H1 (cell line): Measurements from ENCODE around the gene AIF1. TPM values are rescaled to one million over a fixed set of nuclear protein-coding genes. Genes with fewer than 3 reads are reported as not detected.

Experiments
- CTCF ChIA-PET: fragments of 300-600 bp; sonication (Branson Sonifier 250); formaldehyde crosslinking; loops from one replicate; lab custom pipeline; 2021; ENCODE audit not compliant: partially characterized antibody; lab: Charles Lee
- POLR2A ChIA-PET: fragments of 300-600 bp; sonication (Branson Sonifier 250); formaldehyde crosslinking; loops from one replicate; lab custom pipeline; 2021; ENCODE audit warnings: inconsistent platforms; ENCODE audit not compliant: partially characterized antibody; lab: Charles Lee
- DNase-seq, 2 experiments: peaks; one replicate each; pipeline versions ENCODE4 v3.0.0 to v3.0.0-alpha.2; 2010 to 2022; ENCODE audit warnings: low spot score in 2 of 2, low read depth in 1 of 2, mixed read lengths in 1 of 2
- FAIRE-seq: peaks from 2 replicates; lab custom pipeline; 2011; peaks lifted over from hg19 to GRCh38; lab: Jason Lieb, UNC
- H2AFZ ChIP-seq: 2 replicates; pipeline ENCODE4 v1.8.1; 2012; ENCODE audit warnings: low read length, inconsistent platforms
- H2AK5ac ChIP-seq: 2 replicates; pipeline ENCODE4 v1.6.1; 2013; ENCODE audit warnings: low read depth, low read length
- H2BK120ac ChIP-seq: replicated peaks from 2 replicates; pipeline ENCODE3; 2013; ENCODE audit warnings: low read depth, low read length, inconsistent platforms
- H2BK12ac ChIP-seq: 2 replicates; pipeline ENCODE4 v1.6.1; 2013; ENCODE audit warnings: low read depth, low read length
- H2BK15ac ChIP-seq: 2 replicates; pipeline ENCODE4 v1.6.1; 2013; ENCODE audit warnings: low read length
- H2BK20ac ChIP-seq: 2 replicates; pipeline ENCODE4 v1.6.1; 2013; ENCODE audit warnings: low read length
- H2BK5ac ChIP-seq: 2 replicates; pipeline ENCODE4 v1.6.1; 2013; ENCODE audit warnings: low read depth, low read length
- H3K14ac ChIP-seq: 2 replicates; pipeline ENCODE4 v1.6.1; 2013; ENCODE audit warnings: inconsistent platforms; ENCODE audit not compliant: insufficient read length
- H3K18ac ChIP-seq: 2 replicates; pipeline ENCODE4 v1.6.1; 2013; ENCODE audit warnings: low read length; ENCODE audit errors: extremely low read depth
- H3K23ac ChIP-seq: 2 replicates; pipeline ENCODE4 v1.6.1; 2013; ENCODE audit warnings: inconsistent platforms; ENCODE audit not compliant: insufficient read length
- H3K23me2 ChIP-seq: 2 replicates; pipeline ENCODE4 v1.6.1; 2013; ENCODE audit warnings: low read depth, low read length
- H3K27ac ChIP-seq: 2 replicates; pipeline ENCODE4 v1.6.1; 2011; ENCODE audit warnings: low read depth, low read length, inconsistent platforms
- H3K27me3 ChIP-seq, 4 experiments: replicated peaks in 1 of 4; 1 replicate in 1 of 4; 2 replicates in 3 of 4; pipeline versions ENCODE4 v1.6.1 to v1.8.1; 2011 to 2013; ENCODE audit warnings: low read length in 3 of 4, mild to moderate bottlenecking in 3 of 4, inconsistent platforms in 2 of 4, mixed read lengths in 2 of 4, moderate library complexity in 1 of 4; ENCODE audit not compliant: control insufficient read depth in 3 of 4, insufficient read depth in 3 of 4; ENCODE audit errors: extremely low read depth in 1 of 4
- H3K36me3 ChIP-seq, 4 experiments: 2 replicates each; pipeline versions ENCODE4 v1.6.1 to v1.8.1; 2011 to 2013; ENCODE audit warnings: mild to moderate bottlenecking in 4 of 4, low read length in 3 of 4, moderate library complexity in 2 of 4, control low read depth in 1 of 4, inconsistent platforms in 1 of 4; ENCODE audit not compliant: insufficient read depth in 4 of 4, control insufficient read depth in 2 of 4
- H3K4ac ChIP-seq: replicated peaks from 2 replicates; pipeline ENCODE3; 2013; ENCODE audit warnings: low read length, low read depth, mixed read lengths, inconsistent platforms; ENCODE audit not compliant: insufficient read length
- H3K4me1 ChIP-seq, 4 experiments: replicated peaks in 1 of 4; 1 replicate in 1 of 4; 2 replicates in 3 of 4; pipeline versions ENCODE4 v1.6.1 to v1.8.1; 2011 to 2013; ENCODE audit warnings: low read length in 3 of 4, inconsistent platforms in 2 of 4, mixed read lengths in 1 of 4; ENCODE audit not compliant: insufficient read depth in 4 of 4, control insufficient read depth in 3 of 4
- H3K4me2 ChIP-seq, 2 experiments: 2 replicates each; pipeline versions ENCODE4 v1.6.1 to v1.8.1; 2011 to 2013; ENCODE audit warnings: low read depth in 2 of 2, low read length in 2 of 2, control low read depth in 1 of 2, inconsistent platforms in 1 of 2, mild to moderate bottlenecking in 1 of 2; ENCODE audit not compliant: insufficient read depth in 1 of 2
- H3K4me3 ChIP-seq, 4 experiments: fragments of 200-600, 300-600 bp in 1 of 4; sonication (generic), shearing (Covaris generic), sonication (Bioruptor Twin) in 1 of 4; 2 replicates each; pipeline versions ENCODE4 v1.5.1 to v1.8.1; 2011 to 2016; ENCODE audit warnings: low read length in 4 of 4, low read depth in 3 of 4, control low read depth in 2 of 4, inconsistent platforms in 2 of 4, mild to moderate bottlenecking in 2 of 4, mixed read lengths in 1 of 4, moderate library complexity in 1 of 4; ENCODE audit not compliant: insufficient read depth in 2 of 4; ENCODE audit errors: extremely low read depth in 1 of 4
- H3K56ac ChIP-seq: replicated peaks from 2 replicates; pipeline ENCODE3; 2013; ENCODE audit warnings: low read depth, mild to moderate bottlenecking, mixed read lengths, low read length, inconsistent platforms; ENCODE audit not compliant: insufficient read length
- H3K79me1 ChIP-seq: 2 replicates; pipeline ENCODE4 v1.6.1; 2013; ENCODE audit warnings: low read depth, low read length, control low read depth
- H3K79me2 ChIP-seq, 2 experiments: 2 replicates each; pipeline versions ENCODE4 v1.6.1 to v1.8.1; 2012 to 2013; ENCODE audit warnings: low read length in 2 of 2, mild to moderate bottlenecking in 2 of 2, inconsistent platforms in 1 of 2; ENCODE audit not compliant: insufficient read depth in 2 of 2, control insufficient read depth in 1 of 2
- H3K9ac ChIP-seq, 4 experiments: replicated peaks in 1 of 4; 1 replicate in 1 of 4; 2 replicates in 3 of 4; pipeline versions ENCODE4 v1.6.1 to v1.8.1; 2011 to 2013; ENCODE audit warnings: low read depth in 3 of 4, low read length in 3 of 4, control low read depth in 2 of 4, mild to moderate bottlenecking in 2 of 4, moderate library complexity in 2 of 4, inconsistent platforms in 1 of 4; ENCODE audit errors: extremely low read depth in 1 of 4
- H3K9me3 ChIP-seq, 2 experiments: 2 replicates each; pipeline versions ENCODE4 v1.6.1 to v1.8.1; 2012 to 2013; ENCODE audit warnings: mild to moderate bottlenecking in 2 of 2, moderate library complexity in 2 of 2, control low read depth in 1 of 2, inconsistent platforms in 1 of 2, low read depth in 1 of 2, low read length in 1 of 2, mixed read lengths in 1 of 2; ENCODE audit not compliant: insufficient read depth in 2 of 2
- H4K20me1 ChIP-seq, 2 experiments: replicated peaks in 1 of 2; 2 replicates each; pipeline versions ENCODE3 to v1.8.1; 2011 to 2013; ENCODE audit warnings: inconsistent platforms in 2 of 2, low read length in 2 of 2, mild to moderate bottlenecking in 1 of 2; ENCODE audit not compliant: insufficient read depth in 2 of 2, control insufficient read depth in 1 of 2
- H4K5ac ChIP-seq: 2 replicates; pipeline ENCODE4 v1.6.1; 2013; ENCODE audit warnings: low read length, low read depth, mixed read lengths, inconsistent platforms; ENCODE audit not compliant: insufficient read length
- H4K8ac ChIP-seq: 2 replicates; pipeline ENCODE4 v1.8.0; 2013; ENCODE audit warnings: mild to moderate bottlenecking, moderate library complexity, low read length, inconsistent platforms; ENCODE audit not compliant: insufficient read depth; ENCODE audit errors: extremely low read depth
- H4K91ac ChIP-seq: replicated peaks from 2 replicates; pipeline ENCODE3; 2013; ENCODE audit warnings: low read length, mixed read lengths, inconsistent platforms; ENCODE audit not compliant: insufficient read length
- BACH1 ChIP-seq: IDR thresholded peaks from 2 replicates; pipeline ENCODE4 v1.6.1; 2012; ENCODE audit warnings: low read length, improper control_type of control experiment
- BCL11A ChIP-seq, 2 experiments: IDR thresholded peaks; one replicate each; pipeline ENCODE4 v1.6.1; 2011; ENCODE audit warnings: low read depth in 2 of 2, low read length in 2 of 2, mild to moderate bottlenecking in 2 of 2
- PHF8 ChIP-seq: fragments of 200-600 bp; sonication (generic); conservative IDR thresholded peaks from 2 replicates; pipeline ENCODE4 v1.7.1; 2012; ENCODE audit warnings: low read depth, mild to moderate bottlenecking, inconsistent platforms, low read length, moderate library complexity
- SAP30 ChIP-seq: fragments of 300-600 bp; sonication (generic); IDR thresholded peaks from 2 replicates; pipeline ENCODE4 v1.7.1; 2012; ENCODE audit warnings: low read length, moderate library complexity, mild to moderate bottlenecking, inconsistent platforms; ENCODE audit not compliant: insufficient read depth, insufficient replicate concordance
- USF2 ChIP-seq: IDR thresholded peaks from 2 replicates; pipeline ENCODE4 v1.6.1; 2011; ENCODE audit warnings: low read length, improper control_type of control experiment
- WGBS, 2 experiments: shearing (Covaris generic) in 1 of 2; methylation state at CpG; one replicate each; pipeline versions ENCODE4 v1.1.6 to v1.1.7; 2013 to 2015; ENCODE audit warnings: low lambda C conversion rate in 2 of 2, mixed read lengths in 2 of 2, inconsistent platforms in 1 of 2, low coverage in 1 of 2, missing lambda C conversion rate in 1 of 2; ENCODE audit not compliant: insufficient replicate concordance in 2 of 2, insufficient coverage in 1 of 2, insufficient read length in 1 of 2; ENCODE audit errors: extremely low coverage in 1 of 2, missing lambda C conversion rate in 1 of 2; 5-methylcytosine and 5-hydroxymethylcytosine counted together
- polyA plus RNA-seq, 7 experiments: library from polyadenylated mRNA; depleted of rRNA in 3 of 7; stranded (reverse) in 5 of 7; unstranded in 2 of 7; fragments of >200 nt in 5 of 7; fragments of 200-250 nt in 2 of 7; gene quantifications; 1 replicate in 5 of 7; 2 replicates in 1 of 7; 4 replicates in 1 of 7; pipeline versions ENCODE4 v1.2.1 to v1.2.3, GENCODE V29; 2011 to 2013; ENCODE audit warnings: missing spikeins in 2 of 7, mixed read lengths in 2 of 7
- total RNA-seq: library from RNA; stranded (reverse); fragmentation: NEBNext Ultra II Directional; extraction: Animal tissue kit (Norgen Biotek cat#: 25700); gene quantifications from 2 replicates; pipeline ENCODE4 v1.2.1, GENCODE V29; 2021

Gene AIF1
- total and polyA plus RNA-seq, 2 of the 8 experiments (the other 6 are each of a cell fraction or from before 2014, with no cell fraction given), result 6.3 to 9.8 TPM

- Histone ChIP-seq H2BK12ac (no peak overlapping the region), H3K79me1 (peaks cover 12% of the 10 kb centered on the region), H2BK5ac (no peak overlapping the region), H2AK5ac (no peak overlapping the region), H2BK15ac (no peak overlapping the region), H3K4me1 (peaks cover 0 to 19% (median 5%) of the 10 kb centered on the region in 4 experiments; a peak in 5 of 7 replicates), H2BK20ac (no peak overlapping the region), H3K23me2 (peaks cover 12% of the 10 kb centered on the region), H2AFZ (no peak overlapping the region), H3K4me3 (peak overlapping the region in 3 of 4 experiments; percentile 28 to 94 (median 42); a peak in 5 of 8 replicates), H4K8ac (no peak overlapping the region), H4K91ac (no peak overlapping the region), H3K18ac (no peak overlapping the region), H3K4me2 (peak overlapping the region; percentile 74 to 82), H4K5ac (no peak overlapping the region), H3K14ac (no peak overlapping the region), H3K79me2 (peaks cover 0 to 57% of the 10 kb centered on the region in 2 experiments; a peak in 3 of 4 replicates), H3K27me3 (no peaks in the 10 kb centered on the region), H3K56ac (no peak overlapping the region), H3K9ac (peak overlapping the region in 1 of 4 experiments; percentile 95; a peak in 3 of 7 replicates), H3K36me3 (peaks cover 15 to 30% (median 20%) of the 10 kb centered on the region in 4 experiments), H2BK120ac (no peak overlapping the region), H3K23ac (no peak overlapping the region), H3K4ac (no peak overlapping the region), H4K20me1 (peaks cover 5 to 7% of the 10 kb centered on the region in 2 experiments), H3K9me3 (no peaks in the 10 kb centered on the region), H3K27ac (no peak overlapping the region)
- DNase-seq (no peak), FAIRE-seq (no peak)
- TF ChIP-seq BCL11A (IDR thresholded peaks at IDR 0.05; ENCODE audit: low read depth in 2 of 2, low read length in 2 of 2) (no peak), SAP30 (no peak), BACH1 (no peak), USF2 (no peak), PHF8 (no peak)
- 90% methylated on average over 9 of the region's 9 CpGs; no CpG with 5 or more reads in 1 of the 2 experiments for WGBS, 2 experiments
- CTCF ChIA-PET, result interaction anchor here (0.6 to 3.8 kb wide), 15 partner anchors 10 to 289 kb away, joined by 3 to 38 read pairs (median 5); partner anchors contain the start of genes APOM, BAG6 and LSM2
- POLR2A ChIA-PET, result interaction anchor here (0.6 to 25.5 kb wide), 22 partner anchors 10 to 281 kb away, joined by 3 to 883 read pairs (median 6); partner anchors contain the start of genes ABHD16A, AIF1, APOM and BAG6
Measured at GRCh38 chr6:31663126-31663960, 48.3 kb downstream of the AIF1 start.
